ENCODE measurements around the gene DUSP6. TPM values are rescaled to one million over a fixed set of nuclear protein-coding genes. Genes with fewer than 3 reads are reported as not detected.

The DUSP6 gene, protein sequence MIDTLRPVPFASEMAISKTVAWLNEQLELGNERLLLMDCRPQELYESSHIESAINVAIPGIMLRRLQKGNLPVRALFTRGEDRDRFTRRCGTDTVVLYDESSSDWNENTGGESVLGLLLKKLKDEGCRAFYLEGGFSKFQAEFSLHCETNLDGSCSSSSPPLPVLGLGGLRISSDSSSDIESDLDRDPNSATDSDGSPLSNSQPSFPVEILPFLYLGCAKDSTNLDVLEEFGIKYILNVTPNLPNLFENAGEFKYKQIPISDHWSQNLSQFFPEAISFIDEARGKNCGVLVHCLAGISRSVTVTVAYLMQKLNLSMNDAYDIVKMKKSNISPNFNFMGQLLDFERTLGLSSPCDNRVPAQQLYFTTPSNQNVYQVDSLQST
- total RNA-seq (2016; rRNA removed; fragmentation: Illumina TruSeq; extraction: Trizol) (37.0 and 40.9 TPM in 2 replicates), polyA plus RNA-seq (2011; rRNA removed) (161 and 175 TPM in 2 replicates), polyA minus RNA-seq (2011; rRNA and poly(A)+ RNA removed; ENCODE audit: low replicate concordance) (3.5 and 736 TPM in 2 replicates), Bru-seq, nascent RNA (percentile 96 among the genes with signal in this experiment), BruChase-seq, experiment 1, labeled RNA remaining after a 6-hour chase (percentile 66 among the genes with signal in this experiment), BruChase-seq, experiment 2, labeled RNA remaining after a 2-hour chase (percentile 94 among the genes with signal in this experiment)
- 4.4 and 4.7 TPM in 2 replicates for total RNA-seq (2016; cell fraction: cytosol; rRNA removed; fragmentation: Illumina TruSeq; extraction: Trizol; ENCODE audit: low read depth)
- total RNA-seq (2016; cell fraction: insoluble cytoplasmic fraction; rRNA removed; fragmentation: Illumina TruSeq; extraction: Trizol), result 36.2 and 41.6 TPM in 2 replicates
- total RNA-seq (2016; cell fraction: membrane; rRNA removed; fragmentation: Illumina TruSeq; extraction: Trizol), result 13.7 and 14.2 TPM in 2 replicates
- total RNA-seq (2016; cell fraction: nucleus; rRNA removed; fragmentation: Illumina TruSeq; extraction: Trizol), result 52.5 and 56.1 TPM in 2 replicates
- polyA plus RNA-seq (2011; cell fraction: cytosol; rRNA removed), result 140 and 159 TPM in 2 replicates
- polyA plus RNA-seq (2011; cell fraction: nucleus; rRNA removed), result 198 and 204 TPM in 2 replicates
- polyA plus RNA-seq (2012), result 101 and 134 TPM in 2 replicates
- polyA plus RNA-seq (2016; cell fraction: cytosol; fragmentation: Illumina TruSeq; extraction: Trizol; ENCODE audit: low read depth), result 1.2 and 1.4 TPM in 2 replicates
- polyA plus RNA-seq (2016; cell fraction: insoluble cytoplasmic fraction; fragmentation: Illumina TruSeq; extraction: Trizol; ENCODE audit: low read depth), result 31.8 and 35.1 TPM in 2 replicates
- polyA plus RNA-seq (2016; cell fraction: membrane; fragmentation: Illumina TruSeq; extraction: Trizol; ENCODE audit: low read depth), result 4.5 and 5.5 TPM in 2 replicates
- 62.5 and 77.8 TPM in 2 replicates for polyA plus RNA-seq (2016; cell fraction: nucleus; fragmentation: Illumina TruSeq; extraction: Trizol; ENCODE audit: insufficient read depth, low read depth)
- polyA minus RNA-seq (2011; cell fraction: cytosol; rRNA and poly(A)+ RNA removed), result 161 and 182 TPM in 2 replicates
- polyA minus RNA-seq (2011; cell fraction: nucleus; rRNA and poly(A)+ RNA removed), result 194 and 220 TPM in 2 replicates
- long read RNA-seq, experiment 1, full-length matches to known transcripts, result 96 of 102 reads
- long read RNA-seq, experiment 1, partial matches to known transcripts, result 1 of 102 reads
- long read RNA-seq, experiment 1, other reads (novel, unspliced or antisense), result 5 of 102 reads
- long read RNA-seq, experiment 2, full-length matches to known transcripts, result 75 of 163 reads
- long read RNA-seq, experiment 2, partial matches to known transcripts, result 0 of 163 reads
- long read RNA-seq, experiment 2, other reads (novel, unspliced or antisense), result 88 of 163 reads

DNA sequence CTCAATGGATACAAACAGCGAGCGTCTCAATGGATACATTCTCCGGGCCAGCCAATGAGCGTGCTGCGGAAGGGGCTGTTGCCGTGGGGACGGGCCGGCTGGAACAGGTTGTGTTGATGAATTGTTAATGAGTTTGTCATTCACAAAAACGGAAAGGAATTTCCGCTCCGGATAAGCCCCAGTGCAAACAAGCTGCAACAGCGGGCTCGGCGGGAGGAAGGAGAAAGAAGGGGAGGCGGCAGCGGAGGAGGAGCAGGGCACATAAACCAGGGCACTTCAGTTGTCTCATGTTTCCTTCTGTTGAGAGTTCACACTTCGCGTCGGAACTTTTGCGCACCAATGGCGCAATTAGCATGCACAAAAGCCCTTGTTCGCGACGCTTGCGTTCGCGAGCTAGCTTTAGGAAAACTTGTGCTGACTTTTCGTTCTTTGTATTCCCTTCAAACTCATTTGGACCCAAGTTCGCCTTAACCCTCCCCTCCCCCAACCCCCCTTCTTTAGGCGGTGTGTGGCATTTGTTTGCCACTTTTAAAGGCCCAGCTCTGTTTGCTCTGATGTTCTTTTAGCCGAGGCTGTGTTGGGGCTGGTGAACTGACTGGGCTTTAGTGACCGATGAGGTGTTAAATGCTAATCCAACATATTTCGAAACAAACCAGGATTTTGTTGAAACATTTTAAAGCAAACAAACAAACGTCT, at the start of gene DUSP6:
DUSP6 (minus strand) TSS at position 10 of the 696 bp plus-strand sequence. CDS start 462 bp downstream, outside the sequence.
- CTCF ChIA-PET (ENCODE audit: low intra/inter-chr PET ratio, low total read pairs), result no interaction called here
- TF ChIP-seq ZNF383 (CRISPR knock-in tag; IDR thresholded peaks at IDR 0.05; ENCODE audit: borderline replicate concordance), result peak; percentile 64; the same call in 1 of the 2 replicates
- TF ChIP-seq, protein P1, sequence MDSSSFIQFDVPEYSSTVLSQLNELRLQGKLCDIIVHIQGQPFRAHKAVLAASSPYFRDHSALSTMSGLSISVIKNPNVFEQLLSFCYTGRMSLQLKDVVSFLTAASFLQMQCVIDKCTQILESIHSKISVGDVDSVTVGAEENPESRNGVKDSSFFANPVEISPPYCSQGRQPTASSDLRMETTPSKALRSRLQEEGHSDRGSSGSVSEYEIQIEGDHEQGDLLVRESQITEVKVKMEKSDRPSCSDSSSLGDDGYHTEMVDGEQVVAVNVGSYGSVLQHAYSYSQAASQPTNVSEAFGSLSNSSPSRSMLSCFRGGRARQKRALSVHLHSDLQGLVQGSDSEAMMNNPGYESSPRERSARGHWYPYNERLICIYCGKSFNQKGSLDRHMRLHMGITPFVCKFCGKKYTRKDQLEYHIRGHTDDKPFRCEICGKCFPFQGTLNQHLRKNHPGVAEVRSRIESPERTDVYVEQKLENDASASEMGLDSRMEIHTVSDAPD (CRISPR knock-in tag; IDR thresholded peaks at IDR 0.05), result no peak
- TF ChIP-seq, protein P2, sequence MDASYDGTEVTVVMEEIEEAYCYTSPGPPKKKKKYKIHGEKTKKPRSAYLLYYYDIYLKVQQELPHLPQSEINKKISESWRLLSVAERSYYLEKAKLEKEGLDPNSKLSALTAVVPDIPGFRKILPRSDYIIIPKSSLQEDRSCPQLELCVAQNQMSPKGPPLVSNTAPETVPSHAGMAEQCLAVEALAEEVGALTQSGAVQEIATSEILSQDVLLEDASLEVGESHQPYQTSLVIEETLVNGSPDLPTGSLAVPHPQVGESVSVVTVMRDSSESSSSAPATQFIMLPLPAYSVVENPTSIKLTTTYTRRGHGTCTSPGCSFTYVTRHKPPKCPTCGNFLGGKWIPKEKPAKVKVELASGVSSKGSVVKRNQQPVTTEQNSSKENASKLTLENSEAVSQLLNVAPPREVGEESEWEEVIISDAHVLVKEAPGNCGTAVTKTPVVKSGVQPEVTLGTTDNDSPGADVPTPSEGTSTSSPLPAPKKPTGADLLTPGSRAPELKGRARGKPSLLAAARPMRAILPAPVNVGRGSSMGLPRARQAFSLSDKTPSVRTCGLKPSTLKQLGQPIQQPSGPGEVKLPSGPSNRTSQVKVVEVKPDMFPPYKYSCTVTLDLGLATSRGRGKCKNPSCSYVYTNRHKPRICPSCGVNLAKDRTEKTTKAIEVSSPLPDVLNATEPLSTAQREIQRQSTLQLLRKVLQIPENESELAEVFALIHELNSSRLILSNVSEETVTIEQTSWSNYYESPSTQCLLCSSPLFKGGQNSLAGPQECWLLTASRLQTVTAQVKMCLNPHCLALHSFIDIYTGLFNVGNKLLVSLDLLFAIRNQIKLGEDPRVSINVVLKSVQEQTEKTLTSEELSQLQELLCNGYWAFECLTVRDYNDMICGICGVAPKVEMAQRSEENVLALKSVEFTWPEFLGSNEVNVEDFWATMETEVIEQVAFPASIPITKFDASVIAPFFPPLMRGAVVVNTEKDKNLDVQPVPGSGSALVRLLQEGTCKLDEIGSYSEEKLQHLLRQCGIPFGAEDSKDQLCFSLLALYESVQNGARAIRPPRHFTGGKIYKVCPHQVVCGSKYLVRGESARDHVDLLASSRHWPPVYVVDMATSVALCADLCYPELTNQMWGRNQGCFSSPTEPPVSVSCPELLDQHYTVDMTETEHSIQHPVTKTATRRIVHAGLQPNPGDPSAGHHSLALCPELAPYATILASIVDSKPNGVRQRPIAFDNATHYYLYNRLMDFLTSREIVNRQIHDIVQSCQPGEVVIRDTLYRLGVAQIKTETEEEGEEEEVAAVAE (CRISPR knock-in tag; IDR thresholded peaks at IDR 0.05; ENCODE audit: borderline replicate concordance), result peak; percentile 71
- 0 out of 2 replicates have a peak, but pooled peaks have one; percentile 43 for TF ChIP-seq DNMT3B (CRISPR knock-in tag; conservative IDR thresholded peaks at IDR 0.05)
- peak; percentile 69; the same call in 1 of the 2 replicates for TF ChIP-seq ZFP1 (CRISPR knock-in tag; IDR thresholded peaks at IDR 0.05)
- no peak for TF ChIP-seq ZNF432 (CRISPR knock-in tag; IDR thresholded peaks at IDR 0.05; ENCODE audit: borderline replicate concordance)
- no peak for TF ChIP-seq ZEB1 (IDR thresholded peaks at IDR 0.05; ENCODE audit: insufficient replicate concordance, low read depth)
- no peak for TF ChIP-seq SP140L (CRISPR knock-in tag; IDR thresholded peaks at IDR 0.05; ENCODE audit: borderline replicate concordance)
- peak; percentile 81 for TF ChIP-seq ZNF441 (CRISPR knock-in tag; IDR thresholded peaks at IDR 0.05; ENCODE audit: borderline replicate concordance)

More for the DNA sequence above, at the start of gene DUSP6:
- H3K27ac ChIP-seq (ENCODE audit: extremely low read length, insufficient read depth, low read length), result peak within 1 kb of the TSS; percentile 99
- intact Hi-C loops (cut with micrococcal nuclease; ENCODE audit: unreplicated experiment) (loop anchor here (1.0 to 10.0 kb wide), 5 partner anchors 8 to 352 kb away; partner anchors contain the start of genes ATP2B1 and GALNT4), in situ Hi-C loops (cut with HindIII; ENCODE audit: extremely low pct_ligation_motif_present, low pct_unique_long_range_greater_than_20kb) (loop anchor here (5.0 kb wide), 2 partner anchors 40 to 175 kb away; partner anchors contain the start of gene POC1B)
- peak; percentile 98 for DNase-seq (ENCODE audit: low spot score)
- no TSS peak for BruUV-seq (replicated peaks)
- peaks cover 0 to 9% of the 10 kb centered on the region in 2 experiments; a peak in 1 of 5 replicates for H3K27me3 ChIP-seq (ENCODE audit: control insufficient read depth in 1 of 2, insufficient read depth in 2 of 2, low read length in 2 of 2)
- peak; percentile 76 for ATAC-seq
- peak; percentile 71 for FAIRE-seq
- H2AFZ ChIP-seq (ENCODE audit: low read length), result no peak within 1 kb of the TSS
- H3K9me3 ChIP-seq (ENCODE audit: low read length), result no peaks in the 10 kb centered on the region
- H3K4me2 ChIP-seq (ENCODE audit: low read depth, low read length), result peak within 1 kb of the TSS; percentile 94
- peak within 1 kb of the TSS; percentile 98 to 99 (median 98) for H3K4me3 ChIP-seq (replicated peaks in 1 of 3; ENCODE audit: insufficient read depth in 1 of 3, low read depth in 2 of 3, low read length in 3 of 3)
- POLR2A ChIA-PET, result interaction anchor here (0.7 to 10.6 kb wide), 29 partner anchors 7 to 366 kb away, joined by 3 to 430 read pairs (median 9); partner anchors contain the start of genes ATP2B1, GALNT4 and POC1B
- H4K20me1 ChIP-seq (ENCODE audit: insufficient read depth, low read length), result peaks cover 46% of the 10 kb centered on the region
- 1% methylated on average over 33 of the region's 34 CpGs for WGBS (ENCODE audit: low lambda C conversion rate)
- peaks cover 66% of the 10 kb centered on the region for H3K79me2 ChIP-seq (ENCODE audit: insufficient read depth, low read length)
- peak within 1 kb of the TSS; percentile 99 for H3K9ac ChIP-seq (ENCODE audit: insufficient read depth, low read depth, low read length)
- H3K4me1 ChIP-seq (ENCODE audit: insufficient read depth, low read length), result peaks cover 48% of the 10 kb centered on the region
- H3K36me3 ChIP-seq (replicated peaks in 1 of 2; ENCODE audit: control insufficient read depth in 1 of 2, insufficient read depth in 2 of 2, low read length in 2 of 2), result peaks cover 8 to 26% of the 10 kb centered on the region in 2 experiments
